Tibial nerve (tissue), 3 donors: ENCODE results near the gene SHMT1.

Source experiments
- CTCF ChIP-seq, 5 experiments: fragments of 200-600 bp in 3 of 5; fragments of 450-650 bp in 2 of 5; sonication (generic) in 3 of 5; IDR thresholded peaks; one replicate each; pipeline ENCODE4 v1.5.1; 2016 to 2019; ENCODE audit warnings: antibody characterized with exemption in 5 of 5, mild to moderate bottlenecking in 3 of 5, moderate library complexity in 2 of 5
- POLR2A ChIP-seq, 2 donors: fragments of 450-650 bp; IDR thresholded peaks; one replicate each; pipeline ENCODE4 v1.6.1; 2017; ENCODE audit warnings: antibody characterized with exemption in 2 of 2, mild to moderate bottlenecking in 2 of 2, moderate library complexity in 2 of 2

DNA sequence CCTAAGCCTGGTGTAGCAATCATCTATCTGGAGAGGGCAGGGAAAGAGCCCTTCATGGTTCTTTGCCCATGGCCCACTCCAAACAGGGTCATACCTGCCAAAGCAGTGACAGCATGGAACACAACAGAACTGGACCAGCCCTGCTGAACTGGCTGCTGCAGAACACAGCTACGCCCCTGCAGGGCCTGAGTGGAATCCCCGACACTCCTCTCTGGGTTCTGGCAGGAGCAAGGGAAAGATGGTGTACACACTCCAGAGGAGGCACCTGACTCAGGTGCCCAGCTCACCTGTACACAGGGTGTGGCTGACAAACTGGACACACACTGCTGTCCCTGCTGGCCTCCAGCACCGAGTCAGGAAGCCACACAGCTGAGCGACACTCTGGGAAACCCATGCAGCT, 83.1 kb downstream of the SHMT1 start:
- TF ChIP-seq CTCF (IDR thresholded peaks at IDR 0.05) (no peak), POLR2A (IDR thresholded peaks at IDR 0.05) (no peak)
